ENCODE data around the gene TSHZ2. TPM values are rescaled to one million over a fixed set of nuclear protein-coding genes. Genes with fewer than 3 reads are reported as not detected.

The TSHZ2 gene
- total and polyA plus RNA-seq, 12 donors = 1.5 to 6.2 (median 4.5) TPM

DNA sequence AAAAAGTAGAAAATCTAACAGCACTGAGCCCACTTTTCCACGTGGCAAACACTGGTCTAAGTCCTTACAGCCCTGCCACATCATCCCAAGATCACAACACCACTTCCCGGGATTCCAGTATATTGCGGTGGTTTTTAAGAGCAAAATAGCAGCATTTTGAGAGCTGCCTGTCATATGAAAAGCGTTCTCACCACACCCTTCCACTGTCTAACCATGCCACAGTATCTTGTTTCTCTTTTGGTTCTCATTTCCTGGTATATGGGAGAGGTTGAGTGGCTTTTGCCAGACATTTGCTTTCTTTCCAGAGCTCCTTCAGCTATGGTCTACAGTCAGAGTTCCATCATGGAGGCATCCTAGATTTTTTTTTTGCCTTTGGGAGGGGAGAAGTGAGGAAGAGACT, 243.0 kb downstream of the TSHZ2 start:
- intact Hi-C loops (cut with DNase I) = loop anchor here in 4 of 10 donors (5.0 to 10.0 kb wide), 3 partner anchors 330 to 903 kb away; no protein-coding TSS in a partner anchor
- H3K36me3 ChIP-seq = no peaks in the 10 kb centered on the region
- ATAC-seq (peak in 1 of 8 donors; percentile 38), DNase-seq (no peak)
- H3K9me3 ChIP-seq = peaks cover 0 to 6% (median 0%) of the 10 kb centered on the region in 11 donors
- peaks cover 0 to 17% (median 0%) of the 10 kb centered on the region in 7 donors for H3K27me3 ChIP-seq
- 82 to 88% methylated on average over 4 of the region's 4 CpGs for WGBS, 2 donors
- H3K4me1 ChIP-seq = peaks cover 0 to 9% (median 6%) of the 10 kb centered on the region in 9 donors
- no peak overlapping the region for H3K4me3 ChIP-seq
- TF ChIP-seq, protein P1, sequence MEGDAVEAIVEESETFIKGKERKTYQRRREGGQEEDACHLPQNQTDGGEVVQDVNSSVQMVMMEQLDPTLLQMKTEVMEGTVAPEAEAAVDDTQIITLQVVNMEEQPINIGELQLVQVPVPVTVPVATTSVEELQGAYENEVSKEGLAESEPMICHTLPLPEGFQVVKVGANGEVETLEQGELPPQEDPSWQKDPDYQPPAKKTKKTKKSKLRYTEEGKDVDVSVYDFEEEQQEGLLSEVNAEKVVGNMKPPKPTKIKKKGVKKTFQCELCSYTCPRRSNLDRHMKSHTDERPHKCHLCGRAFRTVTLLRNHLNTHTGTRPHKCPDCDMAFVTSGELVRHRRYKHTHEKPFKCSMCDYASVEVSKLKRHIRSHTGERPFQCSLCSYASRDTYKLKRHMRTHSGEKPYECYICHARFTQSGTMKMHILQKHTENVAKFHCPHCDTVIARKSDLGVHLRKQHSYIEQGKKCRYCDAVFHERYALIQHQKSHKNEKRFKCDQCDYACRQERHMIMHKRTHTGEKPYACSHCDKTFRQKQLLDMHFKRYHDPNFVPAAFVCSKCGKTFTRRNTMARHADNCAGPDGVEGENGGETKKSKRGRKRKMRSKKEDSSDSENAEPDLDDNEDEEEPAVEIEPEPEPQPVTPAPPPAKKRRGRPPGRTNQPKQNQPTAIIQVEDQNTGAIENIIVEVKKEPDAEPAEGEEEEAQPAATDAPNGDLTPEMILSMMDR (IDR thresholded peaks at IDR 0.05) = no peak
- no peak overlapping the region for H3K27ac ChIP-seq

DNA sequence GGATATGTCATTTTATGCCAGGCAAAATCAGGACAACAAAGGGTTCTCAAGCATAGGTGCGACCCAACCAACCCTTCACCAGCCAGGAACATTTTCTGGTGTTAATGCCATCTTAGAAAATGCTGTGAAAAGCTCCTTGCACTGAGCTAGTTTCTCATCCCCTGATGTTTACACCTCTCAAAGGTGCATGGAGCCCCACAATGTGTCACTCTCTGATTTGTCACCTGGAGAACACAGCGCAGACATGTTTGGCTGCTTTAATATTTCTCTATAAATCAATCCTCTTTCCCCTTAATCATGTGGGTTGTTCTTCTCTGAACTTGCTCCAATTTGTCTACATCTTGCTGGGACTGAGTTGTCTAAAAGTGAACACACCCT, 244.3 kb downstream of the TSHZ2 start:
- peaks cover 0 to 17% (median 0%) of the 10 kb centered on the region in 7 donors for H3K27me3 ChIP-seq
- H3K36me3 ChIP-seq = no peaks in the 10 kb centered on the region
- TF ChIP-seq, protein P1 (IDR thresholded peaks at IDR 0.05) = no peak
- ATAC-seq = no peak
- no peak overlapping the region for H3K27ac ChIP-seq
- intact Hi-C loops (cut with DNase I) = loop anchor here in 4 of 10 donors (5.0 to 10.0 kb wide), 3 partner anchors 328 to 904 kb away; no protein-coding TSS in a partner anchor
- 97 to 100% methylated on average over 2 of the region's 2 CpGs for WGBS, 2 donors
- peak overlapping the region in 2 of 10 donors; percentile 37 to 39 for H3K4me3 ChIP-seq
- peaks cover 0 to 7% (median 0%) of the 10 kb centered on the region in 11 donors for H3K9me3 ChIP-seq
- H3K4me1 ChIP-seq = peaks cover 0 to 9% (median 6%) of the 10 kb centered on the region in 9 donors
- no peak for DNase-seq

DNA sequence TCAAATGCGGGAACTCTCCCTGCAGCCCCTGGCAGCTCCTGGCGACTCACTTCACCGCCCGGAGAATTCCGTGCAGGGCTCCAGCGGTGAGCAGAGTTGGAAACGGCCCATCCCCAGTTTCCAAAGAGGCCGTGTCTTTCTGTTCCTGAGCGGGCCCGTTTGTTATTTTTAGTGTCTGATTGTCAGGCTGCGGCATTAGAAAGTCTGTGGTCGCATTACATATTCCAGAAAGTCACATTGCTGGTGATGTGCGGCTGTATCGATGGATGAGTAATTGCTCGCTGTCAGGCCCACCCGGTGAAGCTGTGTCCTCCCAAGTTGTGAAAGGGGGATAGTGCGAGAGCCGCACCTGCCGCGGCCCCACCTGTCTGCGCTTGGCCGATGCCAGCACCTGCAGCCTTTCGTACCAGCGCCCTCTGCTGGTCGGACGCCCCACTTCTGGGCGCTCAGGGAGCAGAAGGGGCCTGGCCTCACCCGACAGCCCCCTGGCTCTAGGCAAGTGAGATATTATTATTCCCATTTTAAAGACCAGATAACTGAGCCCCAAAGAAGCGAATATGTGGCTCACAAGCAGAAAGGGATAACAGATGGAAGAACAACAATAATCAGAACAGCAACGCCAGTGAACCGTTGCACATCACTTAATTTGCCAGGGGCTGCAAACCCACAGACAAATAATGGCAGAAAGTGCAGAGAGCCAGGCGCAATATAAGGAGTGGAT, 244.9 kb downstream of the TSHZ2 start:
- Histone ChIP-seq H3K4me1 (peaks cover 0 to 9% (median 6%) of the 10 kb centered on the region in 9 donors), H3K4me3 (peak overlapping the region in 5 of 10 donors; percentile 17 to 39 (median 32)), H3K9me3 (peaks cover 0 to 7% (median 0%) of the 10 kb centered on the region in 11 donors), H3K36me3 (no peaks in the 10 kb centered on the region), H3K27me3 (peaks cover 0 to 17% (median 0%) of the 10 kb centered on the region in 7 donors), H3K27ac (no peak overlapping the region)
- ATAC-seq (peak; percentile 61 to 89 (median 79)), DNase-seq (peak; percentile 57 to 74)
- 16 to 18% methylated on average over 32 of the region's 32 CpGs for WGBS, 2 donors
- intact Hi-C loops (cut with DNase I) = loop anchor here in 4 of 10 donors (1.0 to 10.0 kb wide), 4 partner anchors 328 to 905 kb away; no protein-coding TSS in a partner anchor
- TF ChIP-seq, protein P1 (IDR thresholded peaks at IDR 0.05) = peak; percentile 79 to 94 (median 91)

DNA sequence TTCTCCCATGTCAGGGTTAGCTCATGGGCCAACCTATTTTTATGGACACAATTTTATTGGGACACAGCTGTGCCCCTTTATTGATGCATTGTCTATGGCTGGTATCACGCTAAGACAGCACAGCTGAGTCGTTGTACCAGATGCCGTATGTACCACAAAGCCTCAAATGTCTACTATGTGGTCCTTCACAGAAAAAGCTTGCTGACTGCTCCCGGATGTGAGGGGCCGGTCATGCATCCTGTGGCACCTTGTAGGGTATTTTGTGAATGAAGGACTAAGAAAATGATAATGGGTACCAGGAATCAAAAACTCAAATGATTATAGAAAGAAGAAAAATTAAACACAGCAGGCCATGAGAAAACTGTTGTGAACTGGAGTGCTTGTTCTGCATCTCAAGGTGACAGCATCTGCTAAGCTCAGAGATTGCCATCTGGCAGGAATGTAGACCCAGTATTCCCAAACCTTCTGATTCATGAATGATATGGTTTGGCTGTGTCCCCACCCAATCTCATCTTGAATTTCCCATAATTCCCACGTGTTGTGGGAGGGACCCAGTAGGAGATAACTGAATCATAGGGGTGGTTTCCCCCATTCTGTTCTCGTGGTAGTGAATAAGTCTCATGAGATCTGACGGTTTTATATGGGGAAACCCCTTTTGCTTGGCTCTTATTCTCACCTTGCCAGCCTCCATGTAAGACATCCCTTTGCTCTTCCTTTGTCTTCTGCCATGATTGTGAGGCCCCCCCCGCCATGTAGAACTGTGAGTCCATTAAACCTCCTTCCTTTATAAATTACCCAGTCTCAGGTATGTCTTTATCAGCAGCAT, 248.5 kb downstream of the TSHZ2 start:
- Histone ChIP-seq H3K36me3 (no peaks in the 10 kb centered on the region), H3K9me3 (peaks cover 0 to 7% (median 0%) of the 10 kb centered on the region in 11 donors), H3K27ac (no peak overlapping the region), H3K27me3 (peaks cover 0 to 22% (median 0%) of the 10 kb centered on the region in 7 donors), H3K4me1 (peaks cover 0 to 9% (median 6%) of the 10 kb centered on the region in 9 donors), H3K4me3 (no peak overlapping the region)
- DNase-seq (no peak), ATAC-seq (no peak)
- WGBS, 2 donors = 84 to 88% methylated on average over 9 of the region's 9 CpGs
- intact Hi-C loops (cut with DNase I) = loop anchor here in 3 of 10 donors (5.0 to 10.0 kb wide), 3 partner anchors 906 to 918 kb away; no protein-coding TSS in a partner anchor
- TF ChIP-seq, protein P1 (IDR thresholded peaks at IDR 0.05) = no peak

All from heart right ventricle (tissue), 16 donors.